ENCODE data around the gene EEA1.
"Not testable (repeated sequence)": the region's sequence is repeated elsewhere in the genome, so short reads cannot be mapped to it uniquely, and the experiment has no call there.

EEA1 gene

DNA sequence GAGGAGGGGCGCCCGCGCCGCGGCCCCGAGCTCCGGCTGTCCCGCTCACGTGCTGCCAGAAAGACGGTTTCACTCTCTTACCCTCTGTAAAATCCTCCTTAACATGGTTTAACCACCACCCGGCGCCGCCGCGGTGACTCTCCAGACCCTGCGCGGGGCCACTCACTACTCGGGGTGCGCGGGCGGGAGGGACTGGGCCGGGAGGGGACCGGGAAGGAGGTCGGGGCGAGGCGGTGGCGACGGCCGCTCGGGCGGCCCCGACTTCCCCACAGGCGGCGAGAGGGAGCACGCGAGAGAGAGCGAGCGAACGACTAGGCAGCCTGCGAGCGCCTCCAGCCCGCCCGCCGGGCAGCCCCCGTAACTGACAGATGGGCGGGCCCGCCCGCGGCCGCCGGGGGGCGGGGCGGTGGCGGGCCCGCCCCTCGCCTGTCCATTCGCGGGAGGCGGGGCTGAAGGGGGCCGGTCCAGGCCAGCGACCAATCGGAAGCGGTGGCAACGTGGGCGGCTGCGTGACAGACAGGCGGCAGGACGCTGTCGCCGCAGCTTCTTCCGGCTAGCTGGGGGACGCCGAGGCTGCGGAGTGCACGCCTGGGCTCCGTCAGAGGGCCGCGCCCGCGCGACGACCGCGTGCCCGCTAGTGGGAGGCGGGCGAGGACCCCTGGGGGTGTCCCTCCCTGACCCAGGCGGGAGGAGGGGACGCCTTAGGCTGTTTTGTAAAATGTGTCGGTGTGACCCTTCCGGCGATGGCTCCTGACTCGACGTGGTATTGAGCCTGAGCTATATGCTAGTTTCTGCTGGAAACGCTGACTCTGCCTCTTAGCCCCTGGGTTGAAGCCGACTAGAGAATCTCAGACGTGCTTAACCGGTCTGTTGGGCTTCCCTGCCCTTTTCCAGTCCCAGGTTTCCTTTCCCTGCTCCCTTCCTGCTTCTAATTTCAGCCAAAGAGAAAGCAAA, at the start of gene EEA1:
TSS of gene EEA1 (minus strand) at position 334 of the 954 bp plus-strand sequence. CDS start at position 105, 229 bp downstream.
- DNase-seq (ENCODE audit: low read depth in 2 of 3, low spot score in 1 of 3), result peak; percentile 92 to 97 (median 95)

- no peak for DNase-seq (ENCODE audit: low read depth in 2 of 3, low spot score in 1 of 3)
Observed at GRCh38 chr12:92978607-92979006, 49.5 kb upstream of the EEA1 start.

GRCh38 chr12:92977326-92977725, 48.2 kb upstream of the EEA1 start:
- DNase-seq (ENCODE audit: low read depth in 2 of 3, low spot score in 1 of 3), result no peak

- no peak for DNase-seq (ENCODE audit: low read depth in 2 of 3, low spot score in 1 of 3)
Observed at GRCh38 chr12:92974759-92975158, 45.7 kb upstream of the EEA1 start.

- DNase-seq (ENCODE audit: low read depth in 2 of 3, low spot score in 1 of 3), result no peak
Observed at GRCh38 chr12:92973614-92974013, 44.5 kb upstream of the EEA1 start.

DNA sequence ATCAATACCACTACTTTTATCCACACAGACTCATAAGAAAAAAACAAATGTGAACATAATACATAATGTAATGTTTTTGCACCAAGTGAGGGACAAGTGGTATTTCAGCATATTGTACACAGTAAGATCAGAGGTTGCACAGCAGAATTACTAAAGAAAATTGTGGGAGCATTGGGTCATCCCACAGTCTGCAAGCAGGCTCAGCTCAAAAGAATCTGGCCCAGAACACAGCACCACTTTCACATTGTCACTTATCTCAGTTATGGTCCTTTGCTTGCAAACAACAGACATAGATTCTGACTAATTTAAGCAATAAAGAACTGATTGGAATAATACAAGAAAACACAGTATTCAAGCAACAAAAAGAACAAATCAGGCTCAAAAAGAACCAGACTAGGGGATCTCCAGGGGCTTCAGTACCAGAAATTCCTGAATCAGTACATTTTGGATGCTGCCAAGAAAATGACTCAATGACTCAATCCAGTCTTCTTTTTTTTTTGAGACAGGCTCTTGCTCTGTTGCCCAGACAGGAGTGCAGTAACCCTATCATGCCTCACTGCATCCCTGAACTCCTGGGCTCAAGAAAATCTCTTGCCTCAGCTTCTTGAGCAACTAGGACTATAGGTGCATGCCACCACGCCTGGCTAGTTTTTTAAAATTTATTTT, 42.9 kb upstream of the EEA1 start:
- no peak for DNase-seq (ENCODE audit: low read depth in 2 of 3, low spot score in 1 of 3)

- DNase-seq (ENCODE audit: low read depth in 2 of 3, low spot score in 1 of 3), result no peak
Observed at GRCh38 chr12:92968176-92968813, 39.2 kb upstream of the EEA1 start.

DNA sequence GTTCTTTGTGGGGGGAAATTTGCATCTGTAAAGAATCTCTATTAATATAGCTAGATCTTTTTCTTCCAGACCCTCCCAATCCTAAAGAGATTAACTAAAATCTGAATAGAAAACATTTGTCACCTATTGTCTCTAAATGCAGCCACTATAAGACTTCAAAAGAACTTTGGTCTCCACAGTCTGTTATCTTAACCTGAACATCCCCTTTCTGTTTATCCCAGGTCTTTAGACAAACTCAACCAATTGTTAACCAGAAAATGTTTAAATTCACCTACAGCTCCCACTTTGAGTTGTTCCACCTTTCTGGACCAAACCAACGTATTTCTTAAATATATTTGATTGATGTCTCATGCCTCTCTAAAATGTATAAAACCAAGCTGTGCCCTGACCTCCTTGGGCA, 35.3 kb upstream of the EEA1 start:
- not testable (repeated sequence) for DNase-seq (ENCODE audit: low read depth in 2 of 3, low spot score in 1 of 3)

GRCh38 chr12:92961949-92962348, 32.9 kb upstream of the EEA1 start:
- DNase-seq (ENCODE audit: low read depth in 2 of 3, low spot score in 1 of 3), result no peak

GRCh38 chr12:92955997-92956663, 27.0 kb upstream of the EEA1 start:
- DNase-seq (ENCODE audit: low read depth in 2 of 3, low spot score in 1 of 3), result no peak

DNA sequence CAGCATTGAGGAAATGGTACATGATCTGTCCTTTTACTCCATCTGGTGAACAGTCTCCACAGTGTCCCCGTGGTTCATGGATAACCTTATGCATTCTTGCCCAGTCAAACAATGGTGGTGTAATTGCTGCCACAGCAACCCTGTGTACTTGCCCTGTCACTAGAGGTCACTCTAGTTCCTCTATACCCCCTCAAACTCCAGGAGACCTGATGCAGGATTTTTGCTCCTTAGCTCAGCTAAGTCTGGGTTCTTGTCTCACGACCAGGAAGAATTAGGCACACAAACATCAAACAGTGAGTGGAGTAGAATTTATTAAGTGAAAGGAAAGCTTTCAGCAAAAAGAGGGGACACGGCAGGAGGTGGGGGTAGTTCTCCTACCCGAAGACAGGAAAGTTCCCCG, 24.7 kb upstream of the EEA1 start:
- DNase-seq (ENCODE audit: low read depth in 2 of 3, low spot score in 1 of 3), result no peak

DNA sequence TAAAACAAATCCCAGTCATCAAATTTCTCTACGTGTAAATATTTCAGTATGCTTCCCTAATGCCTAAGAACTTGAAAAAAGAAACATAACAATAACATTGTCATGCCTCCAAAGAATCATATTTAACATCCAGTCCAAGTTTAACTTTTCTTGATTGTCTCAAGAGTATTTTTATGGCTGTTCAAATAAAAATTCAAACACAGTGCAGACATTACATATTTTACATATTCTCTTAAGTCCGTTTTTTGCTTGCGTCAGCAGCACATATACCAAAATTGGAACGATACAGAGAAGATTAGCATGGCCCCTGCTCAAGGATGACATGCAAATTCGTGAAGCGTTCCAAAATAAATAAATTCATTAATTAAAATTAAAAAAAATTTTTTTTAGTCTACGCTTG, 23.3 kb upstream of the EEA1 start:
- DNase-seq (ENCODE audit: low read depth in 2 of 3, low spot score in 1 of 3), result no peak

DNA sequence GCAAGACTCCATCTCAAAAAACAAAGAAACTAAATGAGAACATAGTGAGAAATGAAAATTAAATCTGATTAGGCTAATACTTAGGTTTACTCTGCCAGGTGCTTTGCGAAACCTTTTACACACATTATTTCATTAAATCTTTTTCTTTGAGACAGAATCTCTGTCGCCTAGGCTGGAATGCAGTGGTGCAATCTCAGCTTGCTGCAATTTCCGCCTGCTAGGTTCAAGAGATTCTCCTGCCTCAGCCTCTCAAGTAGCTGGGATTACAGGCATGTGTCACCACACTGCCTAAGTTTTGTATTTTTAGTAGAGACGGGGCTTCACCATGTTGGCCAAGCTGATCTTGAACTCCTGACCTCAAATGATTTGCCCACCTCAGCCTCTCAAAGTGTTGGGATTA, 21.9 kb upstream of the EEA1 start:
- DNase-seq (ENCODE audit: low read depth in 2 of 3, low spot score in 1 of 3), result no peak

GRCh38 chr12:92950011-92950410, 20.9 kb upstream of the EEA1 start:
- no peak for DNase-seq (ENCODE audit: low read depth in 2 of 3, low spot score in 1 of 3)

DNA sequence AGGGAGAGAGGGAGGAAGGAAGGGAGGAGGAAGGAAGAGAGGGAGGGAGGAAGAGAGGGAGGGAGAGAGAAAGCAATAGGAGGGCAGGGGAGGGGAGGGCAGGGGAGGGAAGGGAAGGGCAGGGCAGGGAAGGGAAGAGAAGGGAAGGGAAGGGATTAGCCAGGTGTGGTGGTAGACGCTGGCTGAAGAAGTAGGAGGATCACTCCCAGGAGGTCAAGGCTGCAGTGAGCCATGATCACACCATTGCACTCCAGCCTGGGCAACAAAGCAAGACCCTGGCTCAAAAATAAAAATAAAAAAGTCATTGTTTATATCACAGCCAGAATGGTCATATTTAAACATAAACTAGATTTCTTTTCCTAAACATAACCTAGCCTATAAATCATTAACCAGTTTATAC, 20.4 kb upstream of the EEA1 start:
- DNase-seq (ENCODE audit: low read depth in 2 of 3, low spot score in 1 of 3), result no peak

DNA sequence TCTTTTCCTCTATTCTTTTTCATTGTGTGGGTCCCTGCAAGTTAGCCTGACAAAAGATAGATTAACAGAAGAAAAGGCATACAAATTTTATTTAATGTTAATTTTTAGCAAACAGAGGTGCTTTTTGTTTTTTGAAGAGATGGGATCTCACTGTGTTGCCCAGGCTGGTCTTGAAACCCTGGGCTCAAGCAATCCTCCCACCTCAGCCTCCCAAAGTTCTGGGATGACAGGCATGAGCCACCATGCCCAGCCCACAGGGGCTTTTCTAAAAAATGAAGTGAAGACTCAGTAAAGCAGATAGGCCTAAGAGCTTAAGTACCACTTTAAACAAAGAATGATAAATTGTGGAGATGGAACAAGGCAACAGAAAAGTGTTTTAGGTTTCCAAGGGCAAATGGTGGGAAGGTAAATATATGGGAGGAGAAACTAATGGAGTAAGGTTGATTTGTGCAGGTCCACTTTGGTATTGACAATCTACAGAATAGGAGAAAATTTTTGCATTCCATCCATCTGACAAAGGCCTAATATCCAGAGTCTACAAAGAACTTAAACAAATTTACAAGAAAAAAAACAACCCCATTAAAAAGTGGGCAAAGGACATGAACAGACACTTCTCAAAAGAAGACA, 18.6 kb upstream of the EEA1 start:
- no peak for DNase-seq (ENCODE audit: low read depth in 2 of 3, low spot score in 1 of 3)

DNA sequence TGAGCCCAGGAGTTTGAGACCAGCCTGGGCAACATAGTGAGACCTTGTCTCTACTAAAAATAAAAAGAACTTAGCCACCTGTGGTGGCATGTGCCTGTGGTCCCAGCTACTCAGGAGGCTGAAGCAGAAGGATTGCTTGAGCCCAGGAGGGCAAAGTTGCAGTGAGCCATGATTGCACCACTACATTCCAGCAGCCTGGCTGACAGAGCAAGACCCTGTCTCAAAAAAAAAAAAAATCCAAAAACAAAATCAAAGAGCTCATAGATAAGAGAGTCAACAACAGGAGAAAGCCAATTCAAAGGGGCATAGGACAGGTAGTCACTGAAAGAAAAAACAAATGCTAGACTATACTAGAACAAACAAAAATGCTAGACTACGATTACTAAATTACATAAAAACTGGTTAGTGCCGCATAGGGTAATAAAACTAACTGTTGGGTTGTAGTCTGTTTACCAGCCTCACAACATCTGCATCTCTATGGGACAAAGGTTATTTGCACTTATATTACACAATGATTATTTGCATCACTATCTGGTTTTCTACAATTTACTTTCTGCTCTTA, 16.6 kb upstream of the EEA1 start:
- no peak for DNase-seq (ENCODE audit: low read depth in 2 of 3, low spot score in 1 of 3)

DNA sequence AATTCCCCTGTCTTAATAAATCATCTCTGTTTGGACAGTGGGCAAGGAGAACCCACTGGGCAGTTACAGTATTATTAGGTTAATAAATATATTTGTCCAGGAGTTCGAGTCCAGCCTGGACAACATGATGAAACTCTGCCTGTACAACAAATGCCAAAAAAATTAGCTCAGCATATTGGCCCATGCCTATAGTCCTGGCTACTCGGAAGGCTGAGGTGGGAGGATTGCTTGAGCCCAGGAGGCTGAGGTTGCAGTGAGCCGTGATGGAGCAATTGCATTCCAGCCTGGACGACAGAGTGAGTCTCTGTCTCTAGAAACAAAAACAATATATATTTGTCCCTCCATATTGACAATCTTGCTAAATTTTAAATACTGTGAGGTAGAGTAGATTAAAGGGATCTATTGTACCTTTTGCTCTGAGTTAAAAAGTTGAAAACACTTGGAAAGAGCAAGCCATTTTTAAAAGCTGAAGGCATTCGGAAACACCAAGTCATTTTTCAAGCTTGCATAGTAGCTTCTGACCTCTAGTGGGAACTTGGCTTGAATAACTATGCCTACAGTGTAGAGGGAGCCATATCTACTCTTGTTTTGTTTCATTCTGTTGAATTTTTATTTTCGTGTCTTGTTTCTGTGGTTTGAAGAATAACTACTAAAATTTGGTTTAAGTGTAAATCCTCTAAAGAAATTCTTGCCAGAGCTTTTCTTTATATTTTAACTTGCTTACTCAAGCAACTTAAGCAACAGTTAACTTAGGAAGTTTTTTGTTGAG, 14.6 kb upstream of the EEA1 start:
- no peak for DNase-seq (ENCODE audit: low read depth in 2 of 3, low spot score in 1 of 3)

- DNase-seq (ENCODE audit: low read depth in 2 of 3, low spot score in 1 of 3), result no peak
Observed at GRCh38 chr12:92942905-92943304, 13.8 kb upstream of the EEA1 start.

GRCh38 chr12:92939116-92939515, 10.0 kb upstream of the EEA1 start:
- DNase-seq (ENCODE audit: low read depth in 2 of 3, low spot score in 1 of 3), result no peak

Data from stimulated activated CD4-positive, alpha-beta T cell treated with anti-CD3 and anti-CD28 coated beads, Interleukin-12 subunit alpha, Interleukin-12 subunit beta, amount 100 ng/mL, for 48 hours (primary cell).